ENCODE results near the gene ANAPC5.

The ANAPC5 gene

GRCh38 chr12:121259074-121259473, 93.1 kb downstream of the ANAPC5 start:
- H3K27ac ChIP-seq: no peak overlapping the region
- TF ChIP-seq, protein P1, sequence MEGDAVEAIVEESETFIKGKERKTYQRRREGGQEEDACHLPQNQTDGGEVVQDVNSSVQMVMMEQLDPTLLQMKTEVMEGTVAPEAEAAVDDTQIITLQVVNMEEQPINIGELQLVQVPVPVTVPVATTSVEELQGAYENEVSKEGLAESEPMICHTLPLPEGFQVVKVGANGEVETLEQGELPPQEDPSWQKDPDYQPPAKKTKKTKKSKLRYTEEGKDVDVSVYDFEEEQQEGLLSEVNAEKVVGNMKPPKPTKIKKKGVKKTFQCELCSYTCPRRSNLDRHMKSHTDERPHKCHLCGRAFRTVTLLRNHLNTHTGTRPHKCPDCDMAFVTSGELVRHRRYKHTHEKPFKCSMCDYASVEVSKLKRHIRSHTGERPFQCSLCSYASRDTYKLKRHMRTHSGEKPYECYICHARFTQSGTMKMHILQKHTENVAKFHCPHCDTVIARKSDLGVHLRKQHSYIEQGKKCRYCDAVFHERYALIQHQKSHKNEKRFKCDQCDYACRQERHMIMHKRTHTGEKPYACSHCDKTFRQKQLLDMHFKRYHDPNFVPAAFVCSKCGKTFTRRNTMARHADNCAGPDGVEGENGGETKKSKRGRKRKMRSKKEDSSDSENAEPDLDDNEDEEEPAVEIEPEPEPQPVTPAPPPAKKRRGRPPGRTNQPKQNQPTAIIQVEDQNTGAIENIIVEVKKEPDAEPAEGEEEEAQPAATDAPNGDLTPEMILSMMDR (IDR thresholded peaks at IDR 0.05): no peak
- TF ChIP-seq ZFX (IDR thresholded peaks at IDR 0.05; ENCODE audit: borderline replicate concordance): no peak
